Measurements from ENCODE around the gene RCSD1. TPM values are rescaled to one million over a fixed set of nuclear protein-coding genes. Genes with fewer than 3 reads are reported as not detected.

Gene RCSD1
- total and polyA plus RNA-seq, 2 donors (not counting 3 experiments of a cell fraction or from before 2014, with no cell fraction given): 0.08 to 1.00 TPM

- no peak overlapping the region for H3K27ac ChIP-seq (ENCODE audit: insufficient read depth, low read depth, low read length)
- CTCF ChIA-PET: interaction anchor here (0.7 to 2.6 kb wide), 2 partner anchors 12 to 15 kb away, joined by 3 to 8 read pairs; no protein-coding TSS in a partner anchor
- H4K20me1 ChIP-seq (replicated peaks; ENCODE audit: control insufficient read depth, extremely low read depth, insufficient read depth, low read length): no peaks in the 10 kb centered on the region
- H3K9ac ChIP-seq (replicated peaks; ENCODE audit: extremely low read depth, insufficient read depth, low read length): no peak overlapping the region
- no peak for TF ChIP-seq MYC (IDR thresholded peaks at IDR 0.05; ENCODE audit: low read depth, low read length)
- no peak for TF ChIP-seq JUN (IDR thresholded peaks at IDR 0.05; ENCODE audit: borderline replicate concordance, insufficient read depth, insufficient read length, low read depth)
- TF ChIP-seq POLR2A (IDR thresholded peaks at IDR 0.05; ENCODE audit: low read depth, low read length): no peak
- no peak for TF ChIP-seq POLR2AphosphoS5 (IDR thresholded peaks at IDR 0.05; ENCODE audit: insufficient read depth, low read depth, low read length)
- TF ChIP-seq, protein P1, sequence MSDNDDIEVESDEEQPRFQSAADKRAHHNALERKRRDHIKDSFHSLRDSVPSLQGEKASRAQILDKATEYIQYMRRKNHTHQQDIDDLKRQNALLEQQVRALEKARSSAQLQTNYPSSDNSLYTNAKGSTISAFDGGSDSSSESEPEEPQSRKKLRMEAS (IDR thresholded peaks at IDR 0.05; ENCODE audit: insufficient read depth, insufficient read length): no peak
- no peak for TF ChIP-seq CTCF (IDR thresholded peaks at IDR 0.05; ENCODE audit: extremely low read depth in 1 of 2, insufficient read depth in 1 of 2, low read depth in 1 of 2, low read length in 2 of 2)
- no peak for TF ChIP-seq EZH2 (IDR thresholded peaks at IDR 0.05; ENCODE audit: borderline replicate concordance, low read depth, low read length, severe bottlenecking)
- no peak for TF ChIP-seq FOS (IDR thresholded peaks at IDR 0.05; ENCODE audit: borderline replicate concordance, insufficient read depth, low read length)
- H3K9me3 ChIP-seq (replicated peaks; ENCODE audit: control insufficient read depth, insufficient read depth, low read length): no peaks in the 10 kb centered on the region
- POLR2A ChIA-PET: interaction anchor here (0.7 kb wide), 1 partner anchor 93 kb away, joined by 4 read pairs; no protein-coding TSS in a partner anchor
- intact Hi-C loops (cut with micrococcal nuclease) (no loop called here), dilution Hi-C loops (cut with MboI; ENCODE audit: extremely low pct_ligation_motif_present, low sequenced_read_pairs) (no loop called here)
- no peak overlapping the region for H3K4me3 ChIP-seq (replicated peaks in 1 of 3; ENCODE audit: insufficient read depth in 1 of 3, low read depth in 1 of 3, low read length in 3 of 3)
- FAIRE-seq (no peak), DNase-seq (ENCODE audit: low read depth, low spot score) (no peak)
- H2AFZ ChIP-seq (ENCODE audit: low read depth, low read length): no peak overlapping the region
- peaks cover 8 to 9% of the 10 kb centered on the region in 2 experiments for H3K27me3 ChIP-seq (ENCODE audit: control insufficient read depth in 2 of 2, insufficient read depth in 2 of 2, low read length in 2 of 2)
- no peaks in the 10 kb centered on the region for H3K4me1 ChIP-seq (ENCODE audit: control insufficient read depth, extremely low read depth, insufficient read depth, low read length)
- no peaks in the 10 kb centered on the region for H3K79me2 ChIP-seq (ENCODE audit: control insufficient read depth, insufficient read depth, low read length)
- no peaks in the 10 kb centered on the region for H3K36me3 ChIP-seq (ENCODE audit: control insufficient read depth in 2 of 2, extremely low read depth in 1 of 2, insufficient read depth in 2 of 2, low read length in 2 of 2)
- H3K9me1 ChIP-seq (replicated peaks; ENCODE audit: control insufficient read depth, extremely low read depth, insufficient read depth, low read length): no peaks in the 10 kb centered on the region
- no peak overlapping the region for H3K4me2 ChIP-seq (ENCODE audit: insufficient read depth, low read length)
- BruUV-seq (replicated peaks): no TSS peak
Observed at GRCh38 chr1:167675440-167675839, 45.4 kb downstream of the RCSD1 start.
